Left forelimb (tissue), 1 donor: Measurements from ENCODE around the gene CUEDC1.

Experiments used
- DNase-seq: peaks from one replicate; pipeline ENCODE4 v3.0.0-alpha.2; 2018; ENCODE audit warnings: low spot score

CUEDC1 gene

DNA sequence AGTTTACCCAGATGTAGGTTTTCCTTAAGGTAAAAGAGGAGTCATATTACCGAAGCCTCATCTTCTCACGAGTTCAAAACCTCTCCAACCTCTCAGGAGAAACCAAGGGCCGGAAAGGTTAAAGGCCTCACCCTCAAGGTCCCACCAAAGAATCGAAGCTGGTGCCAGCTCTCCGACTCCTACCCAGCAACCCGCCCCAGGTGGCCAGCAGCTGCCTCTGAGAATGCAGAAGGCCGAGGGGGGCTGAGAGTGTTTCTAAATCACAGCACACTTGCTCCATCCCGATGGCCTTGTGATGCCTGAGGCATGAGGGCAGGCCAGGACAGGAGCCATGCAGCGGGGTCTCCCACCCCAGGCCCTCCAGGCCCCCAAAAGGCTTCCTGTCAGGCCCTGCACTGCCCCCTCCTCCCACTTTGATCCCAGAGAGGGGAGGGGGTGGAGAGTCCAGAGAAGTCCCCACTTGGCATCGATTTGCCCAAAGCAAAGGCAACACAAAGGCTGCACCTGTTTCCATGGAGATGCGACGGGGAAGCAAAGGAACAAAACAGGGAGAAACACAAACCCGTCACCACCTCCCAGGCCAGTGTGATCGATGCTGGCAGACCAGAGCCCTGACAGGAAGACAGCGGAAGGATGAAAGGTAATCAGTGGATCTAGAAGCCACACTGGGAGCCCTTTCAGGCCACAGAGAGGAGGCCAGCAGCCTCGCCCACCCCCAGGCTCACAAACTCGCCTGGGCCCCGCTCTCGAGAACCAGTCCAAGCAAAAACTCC, 39.0 kb downstream of the CUEDC1 start:
- DNase-seq = no peak

DNA sequence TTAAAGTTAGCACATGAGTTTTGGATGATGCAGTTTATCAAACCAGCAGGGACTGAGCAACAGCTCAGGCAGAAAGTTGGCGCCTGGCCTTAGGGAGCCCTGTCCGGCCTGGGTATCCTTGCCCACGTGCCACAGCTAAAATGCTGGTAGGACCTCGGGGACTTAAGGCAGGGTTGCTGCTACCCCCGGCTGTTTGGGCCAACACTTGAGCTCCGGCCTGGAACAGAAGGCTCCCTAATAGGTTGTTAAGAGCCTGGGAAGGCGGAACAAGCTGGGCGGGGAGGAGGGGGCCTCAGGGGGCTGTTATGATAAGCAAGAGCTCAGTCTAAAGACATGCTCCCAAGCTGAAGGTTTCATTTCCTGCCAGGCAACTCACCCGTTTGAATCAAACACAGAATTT, 39.7 kb downstream of the CUEDC1 start:
- DNase-seq = no peak

DNA sequence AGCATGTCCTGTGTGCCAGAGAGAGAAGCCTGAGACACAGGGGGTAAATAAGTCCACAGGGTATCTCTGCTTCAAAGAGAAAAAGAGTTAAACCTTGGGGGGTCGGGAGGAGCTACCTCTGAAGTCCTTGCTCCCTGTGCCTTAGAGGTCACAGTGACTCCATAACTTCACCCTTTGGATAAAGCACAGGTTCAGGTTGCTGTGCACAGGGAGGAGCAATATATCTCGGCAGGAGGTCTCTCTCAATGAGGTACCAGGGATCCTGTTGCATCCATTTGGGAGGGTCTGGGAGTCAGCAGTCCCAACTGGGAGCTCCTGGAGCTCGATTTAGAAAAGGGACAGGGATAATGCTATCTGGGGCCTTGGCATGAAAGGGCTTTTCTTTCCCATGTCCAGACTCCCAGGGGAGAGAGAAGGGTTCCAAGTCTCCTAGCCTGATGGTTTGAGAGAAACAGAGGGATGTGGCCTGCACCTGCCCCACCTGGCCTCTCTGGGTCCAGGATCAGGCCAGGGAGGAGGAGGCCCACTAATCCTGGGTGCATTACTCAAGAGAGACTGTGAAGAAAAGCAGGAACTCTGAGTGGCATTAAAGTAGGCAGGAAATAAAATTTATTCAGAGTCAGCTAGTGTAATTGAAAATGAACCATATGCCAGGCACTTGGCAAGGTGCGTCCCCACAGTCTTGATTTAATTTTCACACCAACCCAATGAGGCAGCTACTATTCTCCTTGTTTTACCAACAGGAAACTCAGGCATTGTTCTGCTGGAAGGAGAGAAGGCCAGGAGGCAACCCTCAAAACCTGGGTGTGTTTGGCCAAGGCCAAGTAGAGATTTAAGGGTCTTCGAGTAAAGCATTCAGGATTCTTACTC, 40.7 kb downstream of the CUEDC1 start:
- no peak for DNase-seq

DNA sequence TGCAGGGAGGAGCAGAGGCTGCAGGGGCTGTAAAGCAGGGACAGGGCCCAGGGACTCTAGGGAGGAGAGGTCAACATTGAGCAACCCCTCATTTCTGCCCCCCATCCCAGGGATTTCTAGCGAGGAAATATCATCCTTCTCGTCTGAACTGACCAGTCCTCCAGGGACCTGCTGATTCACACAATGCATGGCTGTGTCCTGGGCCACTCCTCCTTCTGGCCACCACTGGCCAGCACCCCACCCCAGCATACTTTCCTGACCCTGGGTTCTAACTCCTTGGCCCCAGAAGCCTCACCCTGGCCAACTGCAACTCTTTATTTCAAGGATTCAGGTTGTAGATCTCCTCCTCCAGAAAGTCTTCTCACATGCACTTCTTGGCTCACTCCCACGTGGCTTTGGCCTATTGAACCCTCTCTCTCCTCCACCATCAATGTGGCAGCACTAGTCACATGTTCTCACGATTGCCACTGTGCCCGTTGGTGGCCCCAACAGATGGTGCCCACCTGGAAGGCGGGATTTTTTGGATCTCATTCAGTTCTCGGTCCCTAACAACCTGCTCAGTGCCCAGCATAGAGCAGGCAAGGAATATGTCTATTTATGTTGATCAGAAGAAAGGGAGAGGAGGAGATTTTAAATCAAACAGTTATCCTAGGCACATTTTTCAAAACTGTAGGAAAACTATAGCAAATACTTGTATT, 41.5 kb downstream of the CUEDC1 start:
- DNase-seq = no peak

DNA sequence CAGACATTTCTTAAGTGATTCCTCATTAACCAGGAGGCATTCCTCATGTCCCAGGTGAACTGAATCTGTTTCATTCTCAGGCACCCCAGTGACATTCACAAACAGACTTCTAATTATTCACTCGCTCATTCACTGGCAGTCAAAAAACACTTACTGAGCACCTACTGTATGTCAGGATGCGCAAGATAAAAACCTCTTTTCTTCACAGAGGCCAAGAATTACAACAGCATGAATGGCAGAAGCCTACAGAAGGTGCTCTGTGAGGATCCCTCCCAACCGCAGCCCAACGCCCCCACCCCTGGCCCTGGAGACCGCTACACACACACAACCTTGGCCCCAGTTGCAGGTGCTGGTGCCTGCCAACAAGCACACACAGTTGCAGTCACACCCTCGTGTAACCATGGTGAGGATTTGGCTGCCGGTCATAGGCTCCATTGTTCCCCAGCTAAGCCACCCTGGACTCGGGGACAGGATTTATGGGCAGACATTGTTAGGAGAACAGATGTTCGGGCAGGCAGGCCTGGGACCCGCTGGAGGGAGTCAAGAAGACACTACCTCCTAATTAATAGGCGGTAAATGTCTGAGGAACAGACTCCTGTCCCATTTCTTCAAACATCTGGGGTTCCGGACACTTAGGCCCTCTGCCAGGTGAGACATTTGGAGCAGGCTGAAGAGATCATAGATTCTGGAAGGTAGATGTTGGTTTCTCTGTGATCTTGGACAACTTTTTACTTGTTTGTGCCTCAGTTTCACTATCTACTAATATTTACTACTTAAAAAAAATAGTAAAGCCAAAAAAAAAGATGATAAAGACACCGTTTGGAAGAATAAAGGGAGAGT, 43.2 kb downstream of the CUEDC1 start:
- peak; percentile 91 for DNase-seq

DNA sequence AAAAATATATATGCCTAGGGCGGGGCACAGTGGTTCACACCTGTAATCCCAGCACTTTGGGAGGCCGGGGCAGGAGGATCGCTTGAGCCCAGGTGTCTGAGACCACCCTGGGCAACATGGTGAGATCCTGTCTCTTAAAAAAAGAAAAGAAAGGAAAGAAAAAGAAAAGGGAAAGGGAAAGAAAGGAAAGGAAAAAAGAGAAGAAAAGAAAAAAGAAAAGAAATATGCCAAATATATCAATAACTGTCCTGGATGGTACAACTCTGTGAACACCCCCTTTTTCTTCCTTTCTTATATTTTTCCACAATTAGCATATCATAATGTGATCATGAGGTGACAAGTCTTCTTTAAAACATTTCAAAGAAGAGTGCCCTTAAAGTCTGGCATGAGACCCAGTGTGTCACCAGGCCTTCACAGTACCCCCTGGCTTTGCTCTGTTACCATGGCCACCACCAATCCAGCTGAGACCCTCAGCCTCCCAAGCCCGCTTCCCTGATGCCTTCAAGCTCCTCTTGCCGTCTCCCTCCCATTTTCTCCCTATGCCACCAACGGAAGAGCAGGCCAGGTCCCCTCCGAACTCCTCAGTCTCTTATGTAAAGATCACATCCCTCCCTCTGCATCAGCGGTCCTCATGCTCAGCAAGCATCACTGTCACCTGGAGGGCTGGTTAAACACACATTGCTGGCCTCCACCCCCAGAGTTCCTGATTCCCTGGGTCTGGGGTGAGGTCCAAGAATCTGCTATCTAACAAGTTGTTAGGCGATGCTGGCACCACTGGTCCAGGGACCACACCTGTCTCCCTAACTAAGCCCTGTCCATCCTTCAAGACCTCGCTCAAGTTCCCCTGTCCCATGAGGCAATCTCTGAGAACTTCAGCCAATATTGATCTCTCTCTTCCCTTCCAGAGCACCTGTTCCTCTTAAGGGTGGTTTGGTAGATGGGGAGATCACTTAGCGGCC, 44.5 kb downstream of the CUEDC1 start:
- DNase-seq = no peak

DNA sequence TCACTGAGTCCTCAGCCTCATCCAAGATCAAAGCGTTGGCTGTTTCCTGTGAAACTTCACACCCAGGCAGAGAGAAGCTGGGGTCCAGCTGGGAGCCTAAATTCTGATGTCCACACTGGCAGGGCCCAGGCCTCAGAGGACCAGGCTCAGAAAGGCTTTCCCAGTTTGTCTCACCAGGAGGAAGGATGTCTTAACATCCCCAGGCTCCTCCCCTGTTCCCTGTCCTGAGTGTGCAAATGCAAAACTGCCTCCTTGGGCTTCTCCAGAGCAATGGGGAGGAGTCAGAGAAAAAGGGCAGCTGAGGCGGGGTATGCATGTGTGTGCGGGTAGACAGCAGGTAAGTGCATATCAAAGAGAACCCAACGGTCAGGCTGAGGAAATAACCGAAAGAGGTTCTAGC, 45.7 kb downstream of the CUEDC1 start:
- no peak for DNase-seq

DNA sequence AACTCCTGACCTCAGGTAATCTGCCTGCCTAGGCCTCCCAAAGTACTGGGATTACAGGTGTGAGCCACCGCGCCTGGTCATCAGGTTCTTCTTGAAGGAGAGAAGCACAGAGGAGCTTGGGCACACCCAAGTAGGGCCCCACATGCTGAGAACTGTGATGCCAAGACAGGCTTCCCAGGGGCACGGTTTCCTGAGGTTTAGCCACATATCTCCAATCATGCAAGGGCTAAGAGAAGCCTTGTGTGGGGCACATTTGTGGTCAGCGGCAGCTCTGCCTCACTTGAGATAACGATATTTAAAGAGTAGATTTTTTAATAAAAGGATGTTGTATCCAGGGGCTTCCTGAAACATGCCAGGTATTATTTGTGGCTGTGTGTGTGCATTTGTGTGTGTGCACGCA, 46.9 kb downstream of the CUEDC1 start:
- DNase-seq = no peak

DNA sequence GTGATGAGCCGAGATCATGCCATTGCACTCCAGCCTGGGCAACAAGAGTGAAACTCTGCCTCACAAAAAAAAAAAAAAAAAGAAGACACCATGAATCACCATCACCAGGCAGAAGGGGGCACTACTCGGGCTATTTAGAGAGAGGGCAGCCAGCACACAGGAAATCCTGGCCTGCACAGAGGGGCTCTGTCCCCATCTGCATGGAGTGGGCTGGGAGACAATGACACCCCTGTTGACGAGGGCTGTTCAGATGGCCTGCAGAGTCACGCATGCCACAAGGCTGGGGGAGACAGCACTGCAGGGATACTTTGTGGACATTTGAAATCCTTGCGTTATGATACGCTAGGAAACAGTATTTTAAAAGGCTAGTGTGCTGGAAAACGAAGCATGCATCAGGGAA, 48.3 kb downstream of the CUEDC1 start:
- no peak for DNase-seq

DNA sequence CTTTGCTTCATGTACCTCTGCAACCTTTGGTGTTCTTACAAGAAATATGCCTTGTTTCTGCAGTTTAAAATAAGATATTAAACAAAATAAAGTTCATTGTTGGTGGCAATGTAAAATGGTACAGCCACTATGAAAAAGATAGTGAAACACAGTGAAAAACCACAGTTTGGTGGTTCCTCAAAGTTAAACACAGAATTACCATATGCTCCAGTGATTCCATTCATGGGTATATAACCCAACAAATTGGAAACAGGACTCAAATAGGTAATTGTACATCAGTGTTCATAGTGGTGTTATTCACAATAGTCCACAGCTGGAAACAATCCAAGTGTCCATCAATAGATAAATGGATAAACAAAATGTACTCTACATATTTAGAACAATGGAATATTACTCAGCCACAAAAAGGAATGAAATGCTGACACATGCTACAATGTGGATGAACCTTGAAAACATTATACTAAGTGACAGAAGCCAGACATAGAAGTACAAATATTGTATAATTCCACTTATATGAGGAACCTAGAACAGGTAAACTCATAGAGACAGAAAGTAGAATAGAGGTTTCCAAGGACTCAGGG, 49.2 kb downstream of the CUEDC1 start:
- DNase-seq = no peak

DNA sequence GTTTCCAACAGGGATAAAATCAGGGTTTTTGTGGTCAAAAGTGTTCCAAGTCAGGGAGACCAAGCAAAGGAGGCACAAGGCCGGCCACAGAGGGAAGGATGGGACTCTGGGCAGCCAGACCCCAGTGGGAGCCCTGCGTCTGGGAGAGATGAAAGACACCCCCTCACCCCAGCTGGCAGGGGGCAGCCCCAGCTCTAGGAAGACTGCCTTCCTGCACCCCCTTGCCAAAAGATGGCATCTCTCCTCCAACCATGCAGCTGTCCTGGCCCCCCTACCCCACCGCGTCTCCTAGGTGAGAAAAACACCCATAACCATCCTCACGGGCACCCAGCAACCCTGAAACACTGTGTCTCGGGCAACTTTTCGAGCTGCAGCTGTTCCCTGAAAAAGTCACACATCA, 51.3 kb downstream of the CUEDC1 start:
- no peak for DNase-seq

DNA sequence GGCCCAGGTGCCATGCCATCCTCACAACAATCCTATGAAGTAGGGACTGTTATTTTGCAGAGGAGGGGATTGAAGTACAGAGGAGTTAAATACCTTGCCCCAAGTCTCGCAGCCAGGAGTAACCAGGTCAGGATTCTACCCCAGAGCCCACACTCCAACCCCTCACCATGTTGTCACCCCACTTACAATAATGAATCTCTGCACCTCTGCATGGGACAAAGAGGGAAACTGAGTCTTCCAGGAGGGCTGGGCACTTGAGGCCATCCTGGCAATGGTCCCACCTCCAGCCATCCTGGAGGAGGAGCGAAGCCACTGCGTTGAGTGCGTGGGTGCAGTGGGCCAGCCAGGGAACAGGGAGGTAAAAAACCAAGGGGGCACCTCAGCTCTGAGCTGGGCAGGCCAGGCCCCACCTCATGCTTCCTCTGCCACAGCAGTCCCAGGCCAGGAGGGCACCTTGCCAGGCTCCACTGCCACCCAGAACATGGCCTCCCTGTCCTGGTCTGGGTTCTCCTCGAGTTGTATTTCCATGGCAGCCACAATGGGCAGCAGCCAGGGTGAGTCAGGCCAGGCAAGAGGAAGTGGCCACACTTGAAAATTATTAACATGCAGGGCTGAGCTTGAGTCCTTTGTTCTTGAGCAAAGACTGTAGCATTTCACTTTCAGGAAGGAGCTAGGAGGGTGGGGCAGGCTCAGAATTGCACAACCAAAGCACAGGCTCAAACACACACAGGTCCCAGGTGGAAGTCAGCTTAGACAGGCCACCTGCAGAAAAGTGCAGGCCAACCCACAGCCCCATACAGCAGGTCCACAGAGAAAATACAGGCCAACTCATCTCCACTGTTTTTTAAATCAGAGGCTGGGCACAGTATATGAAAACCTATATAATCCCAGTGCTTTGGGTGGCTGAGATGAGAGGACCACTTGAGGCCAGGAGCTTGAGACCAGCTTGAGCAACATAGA, 52.1 kb downstream of the CUEDC1 start:
- no peak for DNase-seq

DNA sequence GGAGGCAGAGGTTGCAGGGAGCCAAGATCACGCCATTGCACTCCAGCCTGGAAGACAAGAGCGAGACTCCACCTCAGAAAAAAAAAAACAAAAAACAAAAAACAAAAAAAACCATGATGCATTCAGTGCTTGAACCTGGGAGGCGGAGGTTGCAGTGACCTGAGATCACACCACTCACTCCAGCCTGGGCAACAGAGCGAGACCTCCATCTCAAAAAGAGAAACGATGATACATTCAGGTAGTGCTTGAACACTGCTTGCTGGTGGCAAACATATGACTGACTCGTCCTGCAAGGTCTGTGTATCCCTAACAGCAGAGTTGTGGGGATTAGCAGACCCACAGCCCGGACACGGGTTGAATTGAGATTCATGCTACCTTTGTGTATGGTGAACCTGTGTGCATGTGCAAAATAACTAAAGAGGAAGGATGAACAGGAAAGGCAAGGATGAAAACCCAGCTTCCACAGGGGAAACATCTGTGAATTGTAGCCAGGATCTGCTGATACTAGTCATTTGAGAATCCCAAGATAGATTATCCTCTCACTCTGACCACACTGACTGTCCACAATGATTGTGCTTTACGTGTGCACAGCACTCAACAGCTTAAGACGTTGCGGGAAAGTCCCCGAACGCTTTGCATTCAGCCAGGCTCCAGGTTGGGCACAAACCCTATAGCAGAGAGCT, 53.0 kb downstream of the CUEDC1 start:
- DNase-seq = no peak

DNA sequence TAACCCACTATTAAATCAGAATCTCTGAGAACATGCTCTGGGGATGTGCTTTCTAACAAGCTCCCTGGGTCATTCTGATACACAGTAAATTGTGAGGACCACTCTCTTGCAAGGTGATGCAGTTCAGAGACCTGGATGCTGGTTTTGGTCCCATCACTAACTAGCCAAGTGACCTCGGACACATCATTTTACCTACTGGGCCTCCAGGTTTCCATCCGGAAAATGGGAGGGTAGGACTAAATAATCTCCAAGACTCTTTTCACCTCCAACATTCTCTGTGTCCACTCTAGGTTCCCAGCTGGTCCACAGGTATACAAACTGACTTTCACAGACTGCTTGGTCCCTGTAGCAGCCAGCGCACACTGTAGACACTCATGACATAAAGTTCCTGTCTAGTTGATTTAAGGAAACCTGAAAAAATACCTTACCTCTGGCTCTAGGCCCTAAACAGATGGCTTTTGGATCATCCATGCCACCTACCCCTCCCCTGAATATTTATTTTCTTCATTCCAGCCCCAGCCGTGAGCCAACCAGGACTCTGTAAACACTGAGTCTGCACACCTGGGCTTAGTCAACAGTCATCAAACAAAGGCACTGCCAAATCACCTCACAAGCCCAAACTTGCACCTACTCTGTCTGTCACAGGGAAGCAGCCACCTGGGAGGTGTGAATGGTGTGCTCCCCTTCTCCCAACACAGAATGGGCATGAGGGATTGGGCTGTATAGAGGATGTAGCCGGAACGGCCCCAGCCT, 54.0 kb downstream of the CUEDC1 start:
- DNase-seq = no peak

DNA sequence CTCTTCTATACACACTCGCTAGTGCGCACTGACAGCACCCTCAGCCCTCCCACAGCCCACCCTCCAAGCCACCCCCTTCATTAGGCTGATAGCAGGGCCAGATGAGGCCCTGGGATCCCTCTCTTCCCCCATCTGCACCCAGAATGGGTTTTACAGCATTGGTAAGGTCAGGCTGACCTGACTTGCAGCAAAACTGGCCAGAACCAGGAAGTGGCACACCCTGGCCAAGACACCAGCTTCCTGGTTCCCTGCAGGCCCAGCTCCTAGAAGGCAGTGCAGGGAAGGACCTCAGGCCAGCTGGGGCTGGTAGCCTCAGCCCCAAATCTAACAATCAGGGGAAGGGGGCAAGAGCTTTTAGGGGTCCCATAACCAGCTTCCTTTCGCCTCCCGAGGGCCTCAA, 55.4 kb downstream of the CUEDC1 start:
- no peak for DNase-seq

DNA sequence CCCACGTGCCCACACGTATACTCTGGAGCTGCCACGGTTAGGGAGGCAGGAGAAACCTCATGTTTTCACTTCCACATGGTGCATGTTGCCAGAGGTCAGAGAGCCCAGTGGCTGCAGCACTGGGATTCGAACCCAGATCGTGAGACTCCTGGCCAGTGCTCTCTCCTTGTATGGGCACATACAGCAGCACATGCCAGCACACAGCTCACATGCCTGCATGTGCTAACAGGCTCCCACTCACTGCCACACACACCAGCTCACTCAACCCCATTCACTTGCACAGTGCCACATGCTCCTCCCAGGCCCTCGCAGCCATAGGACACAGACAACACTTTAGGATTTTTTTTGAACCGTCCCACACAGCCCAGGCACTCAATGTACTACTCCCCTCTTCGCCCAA, 55.8 kb downstream of the CUEDC1 start:
- no peak for DNase-seq

DNA sequence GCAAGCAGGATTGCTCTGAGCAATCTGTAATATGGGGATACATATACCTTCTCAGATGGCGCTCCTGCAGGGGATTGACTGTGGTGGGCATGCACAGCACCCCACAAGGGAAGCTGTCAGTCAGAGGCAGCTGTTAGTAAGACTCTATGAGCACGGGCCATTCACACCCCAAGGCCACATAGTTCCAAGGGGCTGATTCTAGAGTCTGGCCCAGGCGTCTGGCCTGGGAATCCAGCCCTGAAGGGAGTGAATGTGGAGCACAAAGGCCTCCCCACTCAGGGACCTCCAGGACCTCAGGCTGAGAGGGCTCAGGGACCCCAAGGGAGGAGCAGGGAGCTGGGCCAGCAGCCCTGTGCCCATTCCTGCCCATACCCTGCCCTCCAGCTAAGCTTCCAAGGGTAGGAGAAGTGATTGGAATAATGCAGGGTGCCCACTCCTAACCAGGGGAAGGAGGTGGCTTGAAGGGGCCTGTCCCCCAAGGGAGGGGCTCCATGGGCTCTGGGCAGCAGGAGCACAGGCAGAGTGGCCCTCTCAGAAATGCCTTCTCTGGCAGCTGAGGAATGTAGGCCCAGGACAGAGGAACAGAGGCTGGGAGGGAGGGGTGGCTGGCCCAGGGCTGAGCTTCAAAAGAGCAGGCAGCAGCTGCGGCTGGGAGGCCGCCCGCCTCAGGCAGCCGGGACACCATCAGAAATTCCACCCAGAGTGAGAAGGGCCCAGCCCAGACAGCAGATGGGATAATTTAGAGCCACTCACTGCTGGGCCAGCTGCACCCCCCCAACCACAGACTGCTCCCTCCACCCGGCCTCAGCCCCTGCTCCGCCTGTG, 56.5 kb downstream of the CUEDC1 start:
- peak; percentile 92 for DNase-seq
